Liver (tissue), 9 donors: ENCODE data around the gene PLSCR1. TPM values are rescaled to one million over a fixed set of nuclear protein-coding genes. Genes with fewer than 3 reads are reported as not detected.

Source experiments
- DNase-seq: peaks from one replicate; pipeline ENCODE4 v3.0.0-alpha.2; 2017; ENCODE audit warnings: low spot score
- H3K27ac ChIP-seq, 2 donors: one replicate each; pipeline ENCODE4 v1.7.0; 2013; ENCODE audit warnings: inconsistent platforms in 2 of 2, low read length in 2 of 2, control low read depth in 1 of 2, low read depth in 1 of 2, mild to moderate bottlenecking in 1 of 2
- H3K27me3 ChIP-seq, 4 donors: one replicate each; pipeline versions ENCODE4 v1.6.1 to v1.7.0; 2013; ENCODE audit warnings: low read length in 3 of 4, inconsistent platforms in 1 of 4, mild to moderate bottlenecking in 1 of 4, moderate library complexity in 1 of 4; ENCODE audit not compliant: control insufficient read depth in 4 of 4, insufficient read depth in 4 of 4
- H3K36me3 ChIP-seq, 4 donors: one replicate each; pipeline versions ENCODE4 v1.6.1 to v1.7.0; 2013; ENCODE audit warnings: low read length in 3 of 4, mild to moderate bottlenecking in 3 of 4, low read depth in 1 of 4, moderate library complexity in 1 of 4; ENCODE audit not compliant: control insufficient read depth in 4 of 4, insufficient read depth in 3 of 4
- H3K4me1 ChIP-seq, 4 donors: one replicate each; pipeline versions ENCODE4 v1.6.1 to v1.7.0; 2013; ENCODE audit warnings: low read length in 3 of 4, mild to moderate bottlenecking in 3 of 4, moderate library complexity in 1 of 4; ENCODE audit not compliant: control insufficient read depth in 4 of 4, insufficient read depth in 4 of 4
- H3K4me3 ChIP-seq, 3 donors: one replicate each; pipeline versions ENCODE4 v1.6.1 to v1.7.0; 2013; ENCODE audit warnings: low read length in 3 of 3, control low read depth in 1 of 3, low read depth in 1 of 3, mild to moderate bottlenecking in 1 of 3
- H3K9ac ChIP-seq, 2 donors: one replicate each; pipeline ENCODE4 v1.7.0; 2013; ENCODE audit warnings: low read length in 2 of 2, mild to moderate bottlenecking in 2 of 2, moderate library complexity in 2 of 2, control low read depth in 1 of 2, low read depth in 1 of 2
- H3K9me3 ChIP-seq, 4 donors: one replicate each; pipeline versions ENCODE4 v1.6.1 to v1.7.0; 2013; ENCODE audit warnings: low read length in 3 of 4; ENCODE audit not compliant: control insufficient read depth in 4 of 4
- ATF3 ChIP-seq: IDR thresholded peaks from 2 replicates; pipeline ENCODE4 v1.6.1; 2016; ENCODE audit warnings: antibody characterized with exemption
- CTCF ChIP-seq: fragments of 150-350 bp; IDR thresholded peaks from 2 replicates; pipeline ENCODE4 v1.5.1; 2017; ENCODE audit warnings: improper control_type of control experiment, low read depth, low read length; ENCODE audit not compliant: missing input control
- EGR1 ChIP-seq, 2 donors: IDR thresholded peaks; 2 replicates each; pipeline ENCODE4 v1.6.1; 2016 to 2018; ENCODE audit warnings: antibody characterized with exemption in 2 of 2, low read depth in 2 of 2
- FOXA1 ChIP-seq: IDR thresholded peaks from 2 replicates; pipeline ENCODE4 v1.6.1; 2016; ENCODE audit warnings: antibody characterized with exemption
- FOXA2 ChIP-seq: IDR thresholded peaks from 2 replicates; pipeline ENCODE4 v1.6.1; 2016; ENCODE audit warnings: antibody characterized with exemption
- GABPA ChIP-seq, 2 donors: IDR thresholded peaks in 1 of 2; conservative IDR thresholded peaks in 1 of 2; 2 replicates each; pipeline ENCODE4 v1.6.1; 2016; ENCODE audit warnings: antibody characterized with exemption in 2 of 2, mild to moderate bottlenecking in 1 of 2, moderate library complexity in 1 of 2
- HNF4A ChIP-seq, 2 donors: conservative IDR thresholded peaks; 2 replicates each; pipeline ENCODE4 v1.6.1; 2016; ENCODE audit warnings: antibody characterized with exemption in 2 of 2, mild to moderate bottlenecking in 2 of 2
- HNF4G ChIP-seq: IDR thresholded peaks from 2 replicates; pipeline ENCODE4 v1.6.1; 2016; ENCODE audit warnings: antibody characterized with exemption
- JUND ChIP-seq, 2 donors: IDR thresholded peaks; 2 replicates each; pipeline ENCODE4 v1.6.1; 2016; ENCODE audit warnings: antibody characterized with exemption in 2 of 2
- MAX ChIP-seq: IDR thresholded peaks from 2 replicates; pipeline ENCODE4 v1.6.1; 2016; ENCODE audit warnings: antibody characterized with exemption
- NR2F2 ChIP-seq: IDR thresholded peaks from 2 replicates; pipeline ENCODE4 v1.6.1; 2016; ENCODE audit warnings: antibody characterized with exemption
- RAD21 ChIP-seq, 2 donors: IDR thresholded peaks; 2 replicates each; pipeline ENCODE4 v1.6.1; 2016; ENCODE audit warnings: antibody characterized with exemption in 2 of 2, mild to moderate bottlenecking in 2 of 2
- REST ChIP-seq: IDR thresholded peaks from 2 replicates; pipeline ENCODE4 v1.6.1; 2016; ENCODE audit warnings: antibody characterized with exemption, mild to moderate bottlenecking
- RXRA ChIP-seq, 2 donors: IDR thresholded peaks; 2 replicates each; pipeline ENCODE4 v1.6.1; 2017 to 2018; ENCODE audit warnings: antibody characterized with exemption in 2 of 2, mild to moderate bottlenecking in 1 of 2
- SP1 ChIP-seq: IDR thresholded peaks from 2 replicates; pipeline ENCODE4 v1.6.1; 2018; ENCODE audit warnings: antibody characterized with exemption, mild to moderate bottlenecking
- TAF1 ChIP-seq: conservative IDR thresholded peaks from 2 replicates; pipeline ENCODE4 v1.6.1; 2016; ENCODE audit warnings: antibody characterized with exemption, mild to moderate bottlenecking
- YY1 ChIP-seq: IDR thresholded peaks from 2 replicates; pipeline ENCODE4 v1.6.1; 2016; ENCODE audit warnings: antibody characterized with exemption, mild to moderate bottlenecking
- ZBTB33 ChIP-seq: IDR thresholded peaks from 2 replicates; pipeline ENCODE4 v1.6.1; 2016; ENCODE audit warnings: antibody characterized with exemption
- WGBS: extraction: QIAGEN DNeasy Blood & Tissue Kit; methylation state at CpG from one replicate; pipeline ENCODE4 v1.1.7; 2013; 5-methylcytosine and 5-hydroxymethylcytosine counted together
- polyA plus RNA-seq, 2 donors: library from polyadenylated mRNA; stranded (reverse) in 1 of 2; unstranded in 1 of 2; fragments of 200-250 nt in 1 of 2; fragments of >200 nt in 1 of 2; fragmentation: Nextera tagmentation in 1 of 2; extraction: Ambion mirVana in 1 of 2; gene quantifications; one replicate each; pipeline versions ENCODE4 v1.2.1 to v1.2.3, GENCODE V29; 2013 to 2015
- total RNA-seq, 2 donors: library from RNA; depleted of rRNA; stranded (reverse); fragments of >200 nt; gene quantifications; one replicate each; pipeline ENCODE4 v1.2.3, GENCODE V29; 2014
- donor health status: healthy.
- donor health status: healthy.
- donor health status: healthy.
- donor health status: healthy.
- donor health status: healthy.

The PLSCR1 gene
- total and polyA plus RNA-seq, 4 donors, result 30.2 to 76.4 (median 34.3) TPM

GRCh38 chr3:146502887-146503460 lies 41.4 kb downstream of the PLSCR1 start:
- DNase-seq, result no peak
- H3K4me1 ChIP-seq, result peaks cover 0 to 11% (median 7%) of the 10 kb centered on the region in 4 donors
- H3K9me3 ChIP-seq, result no peaks in the 10 kb centered on the region
- H3K36me3 ChIP-seq, result no peaks in the 10 kb centered on the region
- H3K9ac ChIP-seq, result no peak overlapping the region
- no peak overlapping the region for H3K4me3 ChIP-seq
- WGBS, result 82% methylated on average over 1 of the region's 1 CpG
- H3K27me3 ChIP-seq, result no peaks in the 10 kb centered on the region
- TF ChIP-seq ATF3 (no peak), MAX (no peak), RAD21 (IDR thresholded peaks at IDR 0.05) (no peak), RXRA (IDR thresholded peaks at IDR 0.05) (no peak), YY1 (no peak), JUND (IDR thresholded peaks at IDR 0.05) (no peak), ZBTB33 (no peak), EGR1 (IDR thresholded peaks at IDR 0.05; ENCODE audit: low read depth in 2 of 2) (no peak), SP1 (no peak), REST (no peak), FOXA2 (no peak), TAF1 (no peak)
- H3K27ac ChIP-seq, result no peak overlapping the region

GRCh38 chr3:146501752-146502151 lies 42.7 kb downstream of the PLSCR1 start:
- H3K9ac ChIP-seq, result no peak overlapping the region
- no peak overlapping the region for H3K4me3 ChIP-seq
- no peak for TF ChIP-seq HNF4A (conservative IDR thresholded peaks at IDR 0.05)
- no peak for TF ChIP-seq ATF3
- TF ChIP-seq CTCF, result no peak
- TF ChIP-seq ZBTB33, result no peak
- TF ChIP-seq HNF4G, result no peak
- TF ChIP-seq GABPA (IDR thresholded peaks at IDR 0.05 in 1 of 2, conservative IDR thresholded peaks at IDR 0.05 in 1 of 2), result no peak
- no peak for TF ChIP-seq MAX
- TF ChIP-seq FOXA1, result no peak
- no peak for TF ChIP-seq RAD21 (IDR thresholded peaks at IDR 0.05)
- TF ChIP-seq SP1, result no peak
- no peak for TF ChIP-seq NR2F2
- TF ChIP-seq TAF1, result no peak

More at GRCh38 chr3:146501752-146502151, 42.7 kb downstream of the PLSCR1 start:
- DNase-seq, result no peak
- H3K27ac ChIP-seq, result no peak overlapping the region
- no peaks in the 10 kb centered on the region for H3K9me3 ChIP-seq
- H3K27me3 ChIP-seq, result no peaks in the 10 kb centered on the region
- peaks cover 0 to 8% (median 5%) of the 10 kb centered on the region in 4 donors for H3K4me1 ChIP-seq
- H3K36me3 ChIP-seq, result no peaks in the 10 kb centered on the region
